Inflammatory macrophage (primary cell): ENCODE results near the gene C2CD3.

Source experiments
- DNase-seq, 2 donors: peaks; one replicate each; pipeline ENCODE4 v3.0.0-alpha.2; 2020 to 2022
- total RNA-seq, 18 experiments: gene quantifications; one replicate each; lab custom pipeline; 2026; ENCODE audit warnings: mixed read lengths in 6 of 18, inconsistent platforms in 2 of 18; lab: John Stamatoyannopoulos, UW

C2CD3 gene, protein sequence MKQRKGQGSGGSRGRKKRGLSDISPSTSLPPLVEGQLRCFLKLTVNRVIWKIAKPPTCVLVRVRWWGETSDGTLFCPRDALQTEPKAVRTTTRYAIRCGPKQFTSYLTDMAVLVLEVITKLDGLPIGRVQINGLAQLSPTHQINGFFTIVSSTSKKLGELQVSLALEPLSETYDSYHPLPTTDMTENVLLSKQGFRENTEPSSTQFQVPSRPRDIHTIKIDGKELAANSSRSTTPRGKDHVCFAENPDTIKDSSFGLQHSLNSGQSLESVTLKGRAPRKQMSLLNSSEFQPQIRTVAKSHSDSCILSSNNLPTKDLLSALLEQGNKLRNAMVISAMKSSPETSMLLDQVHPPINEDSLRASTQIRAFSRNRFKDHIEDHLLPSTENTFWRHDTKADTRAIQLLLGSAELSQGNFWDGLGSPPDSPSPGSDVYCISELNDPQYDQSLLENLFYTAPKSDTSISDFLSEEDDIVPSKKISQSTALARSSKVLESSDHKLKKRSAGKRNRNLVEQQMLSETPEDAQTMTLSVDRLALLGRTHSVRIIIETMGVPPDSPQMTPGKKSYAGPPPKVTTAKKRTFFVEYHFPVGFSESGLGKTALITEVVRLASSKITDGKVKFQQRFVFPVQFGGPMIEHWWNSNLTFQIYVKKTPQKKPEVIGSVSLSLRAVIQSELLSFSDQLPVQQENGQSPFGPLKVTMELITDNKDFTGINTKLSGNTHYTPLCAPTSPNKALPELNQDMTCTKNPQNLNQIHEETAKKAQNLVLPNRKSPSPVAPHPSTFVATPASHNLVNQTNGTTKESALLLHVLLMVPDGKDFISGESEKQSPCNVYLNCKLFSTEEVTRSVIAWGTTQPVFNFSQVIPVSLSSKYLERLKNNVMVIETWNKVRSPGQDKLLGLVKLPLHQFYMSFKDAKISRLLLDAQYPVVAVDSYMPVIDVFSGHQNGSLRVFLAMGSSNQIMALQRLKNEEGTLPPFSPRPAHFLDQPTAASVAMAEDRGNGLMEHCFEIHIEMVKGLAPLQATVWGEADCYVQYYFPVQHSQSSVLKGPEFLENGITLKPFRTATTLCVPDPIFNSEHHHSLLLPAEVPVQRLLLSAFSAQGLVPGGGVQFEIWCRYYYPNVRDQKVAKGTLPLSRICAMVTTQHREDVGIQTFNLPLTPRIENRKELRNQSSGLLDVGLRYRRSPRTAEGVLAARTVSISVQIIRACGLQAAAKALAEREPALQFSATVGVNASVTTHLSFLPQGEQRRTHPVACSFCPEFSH (N-terminal part only)
- total RNA-seq: 11.8 to 66.7 (median 34.2) reads per million in 18 experiments

DNA sequence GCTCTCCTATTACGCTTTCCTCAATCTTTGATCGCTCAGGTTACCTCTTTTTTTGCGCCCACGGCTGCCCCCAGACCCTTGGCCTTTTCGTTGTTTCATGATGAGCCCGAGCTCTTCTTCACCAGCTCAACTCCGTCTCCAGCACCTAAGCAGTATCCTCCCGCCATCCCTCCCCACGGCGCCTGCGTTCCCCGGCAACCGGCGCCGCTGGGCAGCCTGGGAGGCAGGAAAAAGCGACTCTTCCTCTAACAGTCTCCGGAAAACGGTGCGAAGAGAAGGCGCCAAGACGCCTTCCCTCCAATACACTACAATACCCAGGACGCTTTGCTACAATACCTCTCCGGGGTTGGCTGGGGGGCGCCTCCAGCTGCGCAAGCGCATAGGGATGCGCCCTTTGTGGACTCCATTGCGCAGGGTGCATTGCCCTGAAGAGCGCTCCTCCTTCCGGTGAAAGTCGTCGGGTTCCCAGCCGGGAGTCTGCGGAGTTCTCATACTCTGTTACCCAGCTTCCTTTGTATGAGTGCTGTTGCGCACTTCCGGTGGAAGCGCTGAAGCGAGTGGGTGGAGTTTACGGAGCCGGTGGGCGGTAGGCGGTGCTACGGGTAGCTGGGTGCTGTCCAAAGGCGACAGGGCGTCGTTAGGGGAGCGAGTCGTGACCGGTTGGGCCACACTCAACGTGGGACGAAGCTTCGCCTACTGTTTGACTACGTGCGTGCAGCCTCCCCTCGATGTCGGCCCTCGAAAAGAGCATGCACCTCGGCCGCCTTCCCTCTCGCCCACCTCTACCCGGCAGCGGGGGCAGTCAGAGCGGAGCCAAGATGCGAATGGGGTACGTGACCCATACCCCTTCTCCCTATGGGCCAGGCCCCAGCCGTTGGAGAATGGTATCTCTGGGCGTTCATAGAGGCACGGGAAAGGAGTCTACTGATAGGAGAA is at the start of gene C2CD3, which contains the start of gene PPME1:
TSS of gene C2CD3 (minus strand) at position 309 of the 936 bp plus-strand sequence. CDS start at position 99, 210 bp downstream.
TSS of gene PPME1 (plus strand) at position 596 of the 936 bp plus-strand sequence. CDS start at position 729, 133 bp downstream.
- peak; percentile 100 for DNase-seq

DNA sequence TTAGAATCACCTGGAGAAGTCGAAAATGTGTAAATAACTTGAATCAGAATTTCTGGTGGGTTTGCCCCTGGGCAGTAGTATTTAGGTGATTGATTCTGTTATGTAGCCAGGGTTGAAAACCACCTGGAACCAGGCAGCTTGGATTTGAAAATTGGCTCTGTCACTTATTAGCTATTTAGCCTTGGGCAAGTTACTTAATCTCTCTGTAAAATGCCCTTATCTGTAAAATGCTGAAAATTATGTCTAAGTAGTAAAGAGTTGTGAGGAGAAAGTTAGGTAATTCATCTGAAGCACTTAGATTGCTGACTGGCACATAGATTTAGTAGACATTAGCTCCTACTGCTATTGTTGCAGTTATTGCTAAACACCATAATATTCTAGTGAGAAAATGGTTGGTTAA is 49.6 kb upstream of the C2CD3 start:
- DNase-seq: no peak

DNA sequence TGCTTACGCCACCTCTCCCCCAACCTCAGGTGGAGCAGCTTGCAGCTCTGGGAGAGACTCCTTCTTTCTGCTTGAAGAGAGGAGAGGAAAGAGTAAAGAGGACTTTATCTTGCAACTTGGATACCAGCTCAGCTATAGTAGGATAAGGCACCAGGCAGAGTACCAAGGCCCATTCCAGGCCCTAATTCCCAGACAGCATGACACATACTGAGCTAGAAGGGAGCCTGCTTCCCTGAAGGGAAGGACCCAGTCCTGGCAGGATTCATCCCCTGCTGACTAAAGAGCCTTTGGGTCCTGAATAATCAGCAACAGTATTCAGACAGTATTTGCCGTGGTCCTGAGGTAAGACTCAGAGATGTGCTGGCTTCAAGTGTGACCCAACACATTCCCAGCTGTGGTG is 41.7 kb upstream of the C2CD3 start:
- DNase-seq: no peak

DNA sequence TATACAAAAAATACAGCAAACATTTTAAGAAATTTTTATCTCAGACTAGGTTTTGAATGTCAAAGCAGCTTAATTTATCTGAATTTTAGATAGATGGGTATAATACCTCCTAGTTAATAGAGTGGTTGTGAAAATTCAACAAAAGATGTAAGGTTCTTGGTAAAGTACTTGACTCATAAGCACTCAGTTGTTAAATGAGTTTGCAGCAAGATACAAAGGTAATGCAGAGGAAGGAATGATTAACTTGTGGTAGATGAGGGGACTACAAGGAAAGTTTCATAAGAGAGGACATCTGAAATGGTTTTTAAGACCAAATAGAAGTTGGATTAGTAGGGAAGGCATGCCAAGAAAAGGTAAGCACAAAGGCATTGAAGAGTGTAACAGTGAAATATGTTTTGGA is 37.7 kb upstream of the C2CD3 start:
- DNase-seq: no peak

DNA sequence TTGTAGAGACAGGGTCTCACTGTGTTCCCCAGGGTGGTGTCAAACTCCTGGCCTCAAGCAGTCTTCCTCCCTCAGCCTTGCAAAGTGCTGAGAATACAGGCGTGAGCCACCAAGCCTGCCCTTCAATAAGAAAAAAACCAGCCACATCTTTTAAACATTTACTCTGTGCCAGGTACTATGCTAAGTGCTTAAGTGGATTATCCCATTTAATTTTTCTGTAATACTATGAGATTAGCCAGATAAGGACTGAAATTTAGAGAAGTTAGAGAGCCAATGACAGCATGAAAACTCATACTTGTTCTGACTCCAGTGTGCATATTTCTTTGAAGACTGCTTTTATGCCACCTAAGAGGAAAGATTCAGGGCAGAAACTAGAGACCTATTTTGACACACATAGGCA is 35.9 kb upstream of the C2CD3 start:
- no peak for DNase-seq

DNA sequence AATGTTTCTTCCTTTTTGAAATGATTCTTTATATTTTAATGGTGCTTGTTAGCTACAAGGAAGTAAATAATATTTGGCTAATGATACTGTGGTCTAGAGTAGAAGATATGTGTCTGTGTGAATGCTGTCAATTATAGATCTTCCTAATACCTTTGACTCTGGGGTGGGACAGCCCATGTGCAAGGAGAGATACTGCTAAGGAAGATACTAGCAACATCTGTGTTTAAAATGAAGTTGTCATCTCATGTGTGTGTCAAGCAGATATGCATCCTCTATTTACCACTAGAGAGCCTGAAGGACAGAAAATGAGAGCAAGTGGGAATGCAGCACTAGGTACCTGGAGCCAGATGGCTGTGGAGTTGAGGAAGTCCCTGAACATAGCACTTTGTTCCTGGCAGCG is 34.4 kb upstream of the C2CD3 start:
- DNase-seq: no peak

DNA sequence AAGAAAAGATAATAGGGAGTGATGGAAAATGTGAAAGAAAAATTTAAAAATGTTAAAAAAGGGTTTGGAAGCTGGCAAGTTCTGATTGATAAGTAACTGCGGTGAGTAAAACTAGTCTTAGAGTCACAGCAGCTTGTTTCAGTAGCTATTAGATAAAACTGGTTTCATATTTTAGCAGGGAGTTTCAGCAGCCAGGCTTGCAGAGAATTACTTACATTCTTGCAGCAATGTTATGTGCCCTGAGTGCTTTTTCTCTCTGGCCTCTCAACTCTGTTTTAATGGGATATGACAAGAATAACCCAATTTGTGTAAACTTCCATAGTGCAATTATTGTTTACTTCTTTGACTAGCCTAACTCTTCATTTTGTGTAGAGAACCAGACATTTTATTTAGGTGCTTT is 33.9 kb upstream of the C2CD3 start:
- DNase-seq: no peak

DNA sequence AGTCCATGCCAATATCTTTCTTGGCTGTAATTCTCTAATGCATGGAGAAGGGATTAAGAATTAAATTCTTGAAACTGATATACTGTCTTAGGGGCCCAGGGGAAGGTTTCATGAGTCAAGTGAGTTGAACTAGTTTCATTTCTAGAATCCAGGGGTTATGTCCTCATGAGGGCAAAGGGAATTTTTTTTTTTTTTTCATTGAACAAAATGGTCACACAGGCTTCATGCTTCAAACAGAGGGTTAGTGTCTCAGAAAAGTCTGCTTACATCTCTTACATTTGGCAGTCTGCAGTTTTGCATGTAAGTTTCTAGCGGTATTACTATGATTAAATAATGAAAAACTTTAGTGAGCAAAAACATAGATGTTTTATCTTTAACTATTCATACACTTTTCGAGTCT is 33.2 kb upstream of the C2CD3 start:
- DNase-seq: no peak

DNA sequence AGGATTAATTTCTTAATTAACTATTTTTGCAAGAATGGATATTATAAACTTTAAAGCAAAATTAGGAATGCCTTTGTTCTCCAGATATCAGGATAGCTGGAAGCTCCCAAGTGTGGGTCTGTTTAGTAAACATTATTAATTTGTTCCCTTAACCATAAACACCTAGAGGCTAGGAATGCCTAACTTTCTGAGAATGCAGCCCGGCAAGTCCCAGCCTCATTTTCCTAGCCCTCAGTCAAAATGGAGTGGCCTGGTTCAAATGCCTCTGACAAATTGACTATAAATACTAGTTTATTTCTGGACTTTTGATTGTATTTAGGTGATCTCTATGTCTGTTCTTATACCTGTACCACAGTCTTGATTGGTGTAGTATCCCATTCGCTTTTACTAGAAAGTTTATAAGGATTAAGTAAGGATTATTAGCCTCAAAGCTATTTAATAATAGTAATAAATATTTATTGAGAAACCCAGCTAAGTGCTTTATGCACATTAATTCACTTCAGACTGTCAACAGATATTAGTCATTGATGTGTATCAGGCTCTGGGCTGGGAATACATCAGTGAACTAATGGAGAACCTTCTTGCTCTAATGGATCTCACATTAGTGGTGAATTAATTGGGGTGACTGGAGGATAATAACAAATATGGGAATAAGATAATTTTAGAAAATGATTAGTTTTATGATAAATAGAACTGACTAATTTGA is 26.1 kb upstream of the C2CD3 start:
- DNase-seq: no peak

DNA sequence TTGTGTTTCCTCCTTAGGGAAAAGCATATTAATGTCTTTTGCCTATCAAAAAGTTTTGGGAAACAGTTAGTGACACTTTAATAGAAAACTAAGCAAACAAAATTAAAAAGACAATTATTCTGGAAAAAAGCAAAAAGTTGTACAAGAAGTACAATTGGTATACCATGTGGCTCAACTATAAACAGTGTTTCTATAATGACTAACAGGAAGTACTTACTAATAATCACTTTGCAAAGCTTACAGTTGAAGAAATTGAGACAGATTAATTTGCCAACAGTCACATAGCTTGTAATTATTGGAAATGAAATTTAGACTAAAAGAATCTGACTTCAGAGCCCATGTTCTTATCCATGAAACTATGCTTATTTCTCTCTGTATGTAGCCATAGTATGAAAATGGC is 25.0 kb upstream of the C2CD3 start:
- DNase-seq: peak in 1 of 2 donors; percentile 47

DNA sequence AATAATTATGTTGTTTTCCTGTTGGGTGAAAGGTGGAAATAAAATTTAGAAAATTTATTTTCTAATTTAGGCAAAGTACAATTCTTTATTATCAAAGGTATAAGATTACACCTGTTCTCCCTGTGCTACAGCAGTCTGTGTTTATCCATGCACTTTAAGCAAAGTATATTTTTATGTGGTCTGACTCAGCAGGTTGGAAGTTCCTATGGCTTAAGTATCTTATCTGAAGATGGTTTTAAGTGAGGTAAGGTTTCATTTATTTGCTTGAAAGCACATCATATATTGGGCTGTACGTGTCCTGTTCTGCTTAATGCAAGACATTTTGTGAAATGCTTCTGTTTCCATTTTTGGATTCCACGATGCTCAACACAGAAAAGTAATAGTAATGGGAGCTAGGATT is 14.9 kb upstream of the C2CD3 start:
- DNase-seq: no peak

DNA sequence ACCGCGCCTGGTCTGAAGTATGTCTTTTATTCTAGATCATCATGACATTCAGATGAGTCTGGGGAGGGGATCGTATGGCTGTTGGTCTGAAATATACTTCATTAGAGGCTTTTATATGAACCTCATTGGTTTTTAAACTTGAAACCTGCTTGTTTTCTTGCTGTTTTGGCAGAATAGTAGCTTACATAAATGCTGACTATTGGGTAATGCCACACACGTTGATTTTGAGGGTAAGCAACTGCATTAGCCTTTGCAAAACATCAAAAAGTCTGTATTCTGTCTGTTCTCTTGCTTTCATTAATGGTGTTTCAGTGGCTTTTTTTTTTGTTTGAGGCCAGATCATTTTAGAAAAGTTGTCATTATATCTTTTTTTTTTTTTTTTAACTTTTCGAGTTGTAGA is 14.5 kb upstream of the C2CD3 start:
- no peak for DNase-seq

DNA sequence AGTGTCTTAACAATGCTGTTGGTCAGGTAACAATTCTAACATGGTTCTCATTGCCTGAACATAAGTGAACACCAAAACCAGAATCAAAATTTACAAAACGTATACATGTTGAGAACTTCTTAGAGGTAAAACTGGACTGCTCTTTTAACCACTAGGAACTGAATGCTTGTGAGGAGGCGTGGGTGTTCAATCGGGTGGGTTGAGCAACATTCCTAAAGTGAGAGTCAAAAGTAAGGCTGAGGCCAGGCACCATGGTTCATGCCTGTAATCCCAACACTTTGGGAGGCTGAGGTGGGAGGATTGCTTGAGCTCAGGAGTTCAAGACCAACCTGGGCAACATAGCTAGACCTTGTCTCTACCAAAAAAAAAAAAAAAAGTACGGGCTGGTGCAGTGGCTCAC is 11.8 kb upstream of the C2CD3 start:
- peak in 1 of 2 donors; percentile 39 for DNase-seq

DNA sequence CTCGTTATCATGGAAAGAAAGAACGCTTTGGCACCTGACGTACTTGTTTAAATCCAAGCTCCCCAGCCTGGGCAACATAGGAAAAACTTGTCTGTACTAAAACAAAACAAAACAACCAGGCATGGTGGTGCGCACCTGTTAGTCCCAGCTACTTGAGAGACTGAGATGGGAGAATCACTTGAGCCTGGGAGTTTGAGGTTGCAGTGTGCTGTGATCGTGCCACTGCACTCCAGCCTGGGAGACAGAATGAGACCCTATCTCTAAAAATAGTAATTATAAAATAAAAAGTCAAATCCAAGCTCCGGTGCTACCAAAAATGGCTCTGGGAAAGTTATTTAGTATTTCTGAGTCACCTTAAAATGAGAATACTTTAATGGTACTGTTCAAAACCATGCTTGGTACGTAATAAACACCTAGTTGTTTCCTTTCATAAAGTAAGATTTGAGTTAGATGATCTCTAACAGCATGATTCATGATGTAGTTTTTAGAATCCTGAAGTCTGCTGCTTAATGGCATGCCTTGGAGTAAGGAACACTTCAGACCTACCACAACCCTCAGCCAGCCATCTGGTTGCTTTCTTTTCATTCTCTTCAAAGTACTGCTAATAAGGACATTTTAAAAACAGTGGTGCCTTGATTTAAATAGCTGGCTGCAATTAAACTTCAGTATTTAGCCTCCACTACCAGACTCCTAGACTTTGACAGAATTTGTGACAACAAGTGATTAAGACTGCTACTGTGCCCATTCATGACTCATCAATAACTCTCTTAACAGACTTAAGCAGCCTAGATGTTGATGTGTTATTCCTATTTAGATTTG is 8.6 kb upstream of the C2CD3 start:
- DNase-seq: no peak

DNA sequence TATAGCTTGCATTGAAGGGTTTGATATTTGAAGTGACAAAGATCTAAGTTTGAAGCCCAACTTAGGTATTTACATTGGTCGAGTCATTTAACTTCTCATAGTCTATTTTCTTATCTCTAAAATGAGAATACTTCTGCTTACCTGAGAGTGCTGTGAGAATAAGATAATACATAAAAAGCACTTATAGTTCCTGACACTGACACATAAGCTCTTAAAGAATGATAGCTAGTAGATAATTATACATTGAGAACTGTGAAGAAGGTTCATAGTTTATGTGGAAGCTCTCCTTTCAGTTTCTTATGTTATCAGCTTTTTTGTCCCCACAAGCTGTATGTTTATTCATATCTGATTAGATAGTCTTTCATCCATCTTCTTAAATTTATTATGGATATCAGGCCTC is 5.1 kb upstream of the C2CD3 start:
- no peak for DNase-seq

DNA sequence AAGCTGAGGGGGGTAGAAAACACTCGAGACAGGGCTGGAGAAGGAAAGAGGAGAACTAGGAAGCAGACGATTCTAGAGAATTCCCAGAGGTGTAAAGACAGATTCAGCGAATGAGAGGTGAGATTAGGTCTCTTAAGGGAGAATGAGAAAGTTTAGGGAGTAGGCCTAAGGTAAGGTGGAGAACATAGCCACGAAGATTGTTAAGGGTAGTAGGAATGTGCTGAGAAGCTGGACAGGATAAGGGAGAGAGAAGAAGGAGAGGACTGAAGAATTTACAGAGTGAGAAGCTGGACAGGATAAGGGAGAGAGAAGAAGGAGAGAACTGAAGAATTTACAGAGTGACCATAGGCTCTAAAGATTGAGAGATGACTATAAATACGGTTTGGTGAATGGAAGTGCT is 1.2 kb upstream of the C2CD3 start:
- no peak for DNase-seq

DNA sequence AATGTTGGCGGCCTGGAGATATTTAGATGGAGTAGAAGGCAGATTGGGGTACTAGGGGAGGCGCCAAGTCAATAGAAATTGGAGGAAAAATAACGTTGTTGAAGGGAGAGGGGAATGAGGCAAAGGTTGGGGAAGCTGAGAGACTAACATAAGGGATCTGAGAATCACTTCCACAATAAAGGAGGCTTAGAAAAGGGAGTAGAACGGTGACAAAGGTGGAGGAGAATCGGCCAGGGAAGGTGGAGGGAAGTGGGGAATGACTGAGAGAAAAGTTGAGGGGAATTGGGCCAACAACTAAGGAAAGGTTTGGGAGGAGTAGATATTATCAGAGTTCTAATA is 797 bp upstream of the C2CD3 start:
- no peak for DNase-seq

DNA sequence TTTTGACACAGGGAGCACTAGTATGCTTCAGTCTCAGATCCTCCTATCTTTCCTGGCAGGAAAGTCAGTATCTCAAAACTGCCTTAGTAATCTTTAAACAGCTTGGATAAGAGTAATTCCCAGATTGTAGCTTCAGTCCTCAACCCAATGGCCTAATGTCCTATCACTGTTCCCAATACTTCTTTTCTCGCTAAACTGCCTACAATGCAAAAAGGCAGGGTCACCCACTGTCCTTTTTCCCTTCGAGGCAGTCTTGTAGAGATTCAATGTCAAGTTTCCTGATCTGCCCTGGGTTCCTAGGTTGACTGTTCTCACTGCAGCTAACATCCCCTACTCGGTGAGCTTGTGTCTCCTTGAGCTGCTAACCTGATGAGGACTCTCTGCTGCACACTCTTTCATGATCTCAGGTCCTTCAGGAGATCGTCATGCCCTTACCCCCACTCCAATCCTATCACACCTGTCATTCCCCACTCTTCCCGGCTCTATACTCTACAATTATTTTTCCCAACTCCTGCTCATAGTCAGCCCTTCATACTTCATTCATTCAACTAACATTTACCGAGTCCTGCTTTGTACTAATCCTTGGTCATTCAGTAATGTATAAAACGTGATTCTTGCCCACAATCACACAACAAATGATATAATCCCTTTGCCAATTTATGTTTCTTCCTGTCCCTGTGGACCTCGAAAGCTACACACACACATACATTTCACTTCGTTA is 904 bp downstream of the C2CD3 start:
- no peak for DNase-seq

DNA sequence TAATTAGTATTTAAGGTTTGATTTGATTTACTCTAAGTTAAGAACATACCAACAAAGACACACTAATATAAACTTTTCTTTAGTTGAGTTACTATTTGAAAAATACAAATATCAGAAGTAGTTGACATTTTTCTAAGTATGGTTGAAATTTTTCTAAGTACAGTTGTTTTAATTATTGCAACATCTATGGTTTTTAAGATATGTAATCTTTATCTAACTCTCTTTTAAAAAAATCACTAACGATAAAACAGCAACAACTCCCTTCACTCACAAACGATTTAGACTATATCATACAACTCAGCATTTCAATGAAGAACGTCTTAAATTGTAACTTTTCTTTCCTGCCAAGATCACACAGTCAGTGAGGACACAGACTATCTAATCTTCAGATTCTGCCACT is 2.0 kb downstream of the C2CD3 start:
- DNase-seq: no peak
